NOMO-1 treated with dmso at 0.1 percent for 144 hours (cell line): ENCODE data around the gene EEF1AKMT2.
"Not testable (repeated sequence)": the region's sequence is repeated elsewhere in the genome, so short reads cannot be mapped to it uniquely, and the experiment has no call there.

Experiments used
- DNase-seq: peaks from one replicate; lab custom pipeline; 2025; ENCODE audit not compliant: unreplicated experiment; lab: John Stamatoyannopoulos, UW

The EEF1AKMT2 gene

DNA sequence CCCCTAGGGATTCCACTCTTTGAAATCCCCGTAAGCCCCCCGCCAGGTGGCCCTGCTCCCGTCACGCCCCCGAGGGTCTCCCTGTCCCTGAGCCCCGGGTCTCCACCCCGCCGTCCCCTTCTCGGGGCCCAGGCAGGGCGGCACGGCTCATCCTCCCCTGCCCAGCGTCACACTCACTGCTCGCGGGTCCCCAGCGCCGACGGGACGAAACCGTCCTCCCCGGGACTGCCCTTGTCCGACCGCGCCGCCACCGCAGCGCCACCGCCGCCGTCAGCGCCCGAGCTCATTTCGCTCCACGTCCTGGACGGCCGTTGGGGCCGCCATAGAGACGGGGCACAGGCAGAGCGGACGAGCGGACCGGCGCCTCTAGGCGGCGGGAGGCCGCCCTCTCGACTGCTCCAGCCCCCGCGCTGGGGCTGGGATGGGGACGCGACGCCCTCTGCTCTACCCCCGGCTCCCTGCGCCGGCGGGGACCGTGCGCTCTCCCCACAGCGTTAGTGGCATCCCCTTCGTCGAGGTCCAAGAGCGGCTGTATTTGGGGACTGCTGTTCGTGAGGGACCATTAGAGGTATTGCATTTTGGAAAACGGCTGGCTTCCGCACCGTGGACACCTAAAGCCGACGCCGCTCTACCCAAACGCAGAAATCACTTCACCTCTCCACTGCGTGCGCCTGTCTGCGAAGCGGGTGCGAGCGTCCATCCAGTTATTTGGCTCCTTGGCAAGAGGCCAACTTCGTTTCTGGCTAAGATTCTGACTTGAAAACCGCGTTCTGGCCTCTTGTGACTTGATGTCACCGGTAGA lies at the start of gene EEF1AKMT2:
EEF1AKMT2 (minus strand) TSS at position 341 of the 802 bp plus-strand sequence; CDS start at position 287, 54 bp downstream.
- DNase-seq = peak; percentile 81

DNA sequence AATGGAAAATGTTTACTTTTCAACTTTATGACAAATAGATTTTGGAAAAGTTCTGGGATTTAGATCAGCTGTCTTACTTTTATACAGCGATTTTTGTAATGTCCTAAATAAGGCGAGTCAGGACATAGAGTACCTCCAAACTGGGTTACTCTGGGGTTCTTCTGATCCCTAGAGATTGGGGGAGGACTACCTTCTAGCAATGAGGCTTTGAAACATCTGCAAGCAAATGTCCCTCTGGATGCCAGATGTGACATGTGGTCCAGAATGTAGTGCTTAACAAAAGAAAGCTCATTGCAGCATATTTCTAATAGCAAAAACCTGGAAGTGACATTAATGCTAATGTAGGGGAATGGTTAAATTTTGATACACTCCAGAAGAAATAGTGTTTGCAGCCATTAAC lies 46.0 kb upstream of the EEF1AKMT2 start:
- DNase-seq = no peak

DNA sequence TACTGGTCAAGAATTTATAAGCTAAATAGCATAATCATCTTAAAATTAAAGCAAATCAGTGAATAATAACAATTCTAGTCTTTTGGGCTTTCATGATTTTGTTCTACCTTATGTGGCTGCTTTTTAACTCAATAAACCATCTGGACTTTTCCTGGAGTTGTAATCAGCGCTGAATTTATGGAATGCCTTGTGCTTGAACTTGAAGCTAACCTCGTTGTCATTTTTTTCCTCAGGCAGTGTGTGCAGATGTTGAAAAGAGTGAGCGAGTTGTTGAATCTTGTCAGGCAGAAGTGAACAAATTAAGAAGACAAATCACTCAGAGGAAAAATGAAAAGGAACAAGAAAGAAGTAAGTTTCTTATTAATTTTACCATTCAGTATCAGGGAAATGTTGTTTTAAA lies 39.4 kb upstream of the EEF1AKMT2 start:
- DNase-seq = no peak

DNA sequence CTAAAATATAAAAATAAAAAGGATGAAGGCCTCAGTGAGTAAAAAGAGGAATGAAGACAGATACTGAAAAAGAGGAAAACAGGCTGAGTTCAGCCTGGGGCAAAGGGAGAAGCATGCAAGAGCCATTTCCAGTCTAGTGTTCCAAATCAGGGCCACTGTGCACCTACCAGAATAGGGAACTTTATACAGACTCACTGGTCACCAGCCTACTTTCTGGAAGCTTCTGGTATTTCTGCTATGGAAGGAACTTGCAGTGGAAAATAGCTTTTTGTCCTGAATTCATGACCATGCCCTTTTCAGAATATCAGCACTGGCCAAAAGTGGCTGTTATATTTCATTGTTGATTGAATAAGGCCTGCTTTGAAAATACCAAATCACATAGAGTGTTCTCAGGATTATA lies 38.8 kb upstream of the EEF1AKMT2 start:
- DNase-seq = no peak

DNA sequence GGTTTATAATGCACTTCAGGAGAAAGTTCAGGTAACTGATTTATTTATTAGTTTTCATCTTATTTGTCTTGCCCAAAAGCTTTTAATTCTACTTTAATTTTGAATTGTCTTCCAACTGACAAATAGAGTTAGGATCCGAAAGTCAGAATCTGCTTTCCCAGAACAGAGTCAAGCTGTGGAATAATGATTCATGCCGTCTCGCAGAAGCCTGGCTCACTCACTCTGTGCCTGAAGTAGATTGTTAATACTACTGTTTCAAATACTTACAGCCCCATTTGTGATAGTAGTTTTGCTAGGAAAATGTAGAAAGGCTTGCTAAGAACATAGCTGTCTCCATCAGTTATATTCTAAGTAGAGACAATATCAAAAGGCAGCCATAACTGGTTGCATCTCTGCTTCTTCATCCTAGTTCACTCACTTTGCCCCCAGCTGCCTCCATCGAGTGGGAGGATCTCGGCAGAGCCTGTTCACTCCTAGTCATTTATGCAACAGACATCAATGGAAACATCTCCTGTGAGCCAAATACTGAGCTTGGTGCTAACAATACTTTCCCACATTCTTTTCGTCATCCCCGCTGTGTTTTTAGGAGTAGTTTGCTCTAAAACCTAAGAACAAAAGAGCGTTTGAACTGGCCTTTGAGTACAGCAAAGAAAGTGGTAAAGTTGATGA lies 37.9 kb upstream of the EEF1AKMT2 start:
- no peak for DNase-seq

DNA sequence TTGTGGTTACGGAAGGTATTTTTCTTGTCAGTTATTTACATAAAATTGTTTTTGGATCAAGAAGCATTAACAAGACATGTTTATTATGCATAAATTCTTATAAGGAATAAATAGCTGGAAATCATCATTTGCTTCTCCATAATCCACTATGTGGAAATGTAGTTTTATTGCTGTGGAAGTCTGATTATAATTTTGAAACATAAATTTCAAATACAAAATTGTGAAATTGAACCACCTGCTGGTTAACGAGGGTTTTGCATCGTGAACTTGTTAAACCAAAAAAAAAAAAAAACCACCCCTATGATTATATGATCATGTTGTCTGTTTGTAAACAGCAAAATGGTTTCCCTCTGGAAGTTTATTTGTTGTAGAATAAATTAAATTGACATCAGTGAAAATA lies 35.8 kb upstream of the EEF1AKMT2 start:
- no peak for DNase-seq

DNA sequence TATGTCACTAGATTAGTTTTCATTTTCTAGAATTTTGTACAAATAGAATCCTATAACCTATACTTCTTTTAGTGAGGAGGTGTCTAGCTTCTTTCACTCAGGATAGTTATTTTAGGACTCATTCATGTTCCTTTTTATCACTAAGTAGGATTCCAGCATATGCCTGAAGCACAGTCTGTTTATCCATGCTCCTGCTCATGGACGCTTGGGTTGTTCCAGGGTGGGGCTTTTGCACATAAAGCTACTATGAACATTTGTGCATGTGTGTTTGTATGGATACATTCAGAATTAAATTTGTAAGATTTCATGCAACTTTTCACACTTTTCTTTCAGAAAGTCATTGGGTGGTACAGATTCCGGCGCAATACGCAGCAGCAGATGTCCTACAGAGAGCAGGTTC lies 34.6 kb upstream of the EEF1AKMT2 start:
- no peak for DNase-seq

DNA sequence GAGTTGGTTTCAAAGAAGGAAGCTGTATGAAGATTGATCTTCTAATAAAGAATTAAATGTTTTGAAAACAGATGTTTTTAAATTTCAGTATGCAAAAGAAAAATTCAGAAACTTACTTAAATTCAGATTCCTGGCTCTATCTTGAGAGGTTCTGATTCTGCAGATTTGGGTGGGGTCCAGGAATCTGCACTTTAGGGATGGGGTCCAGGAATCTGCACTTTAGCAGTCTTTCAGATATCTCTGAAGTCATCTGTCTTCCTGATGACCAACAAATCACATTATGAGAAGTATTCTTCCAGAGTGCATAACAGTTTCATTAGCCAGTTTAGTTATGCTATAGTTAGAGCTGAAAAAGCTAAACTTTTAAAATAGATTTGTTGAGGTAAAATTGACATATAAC lies 34.0 kb upstream of the EEF1AKMT2 start:
- no peak for DNase-seq

DNA sequence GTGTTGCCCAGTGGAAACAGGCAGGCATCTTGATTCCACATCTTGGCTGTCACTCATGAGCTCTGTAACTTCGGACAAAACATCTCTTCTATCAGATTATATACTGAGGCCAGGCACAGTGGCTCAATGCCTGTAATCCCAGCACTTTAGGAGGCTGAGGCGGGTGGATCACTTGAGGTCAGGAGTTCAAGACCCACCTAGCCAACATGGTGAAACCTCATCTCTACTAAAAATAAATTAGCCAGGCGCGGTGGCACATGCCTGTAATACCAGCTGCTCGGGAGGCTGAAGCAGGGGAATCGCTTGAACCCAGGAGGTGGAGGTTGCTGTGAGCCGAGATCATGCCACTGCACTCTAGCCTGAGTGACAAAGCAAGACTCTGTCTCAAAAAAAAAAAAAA lies 33.2 kb upstream of the EEF1AKMT2 start:
- not testable (repeated sequence) for DNase-seq

DNA sequence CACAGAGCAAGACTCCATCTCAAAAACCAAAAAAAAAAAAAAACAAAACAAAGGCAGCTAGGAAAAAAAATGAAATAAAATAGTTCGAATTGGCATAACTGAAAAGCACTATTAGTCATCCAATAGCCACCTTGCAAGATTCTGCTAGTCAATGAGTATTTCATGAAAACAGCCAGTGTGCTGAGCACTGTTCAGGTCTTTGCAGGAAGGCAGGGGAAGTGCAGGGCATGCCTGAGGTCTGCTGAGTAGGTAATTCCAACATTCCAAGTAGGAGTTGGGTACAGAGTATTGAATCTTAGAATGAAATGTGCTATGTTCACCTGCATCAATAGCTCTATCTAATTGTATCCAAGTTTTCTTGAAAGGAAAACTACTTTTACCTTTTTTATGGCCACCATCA lies 32.8 kb upstream of the EEF1AKMT2 start:
- no peak for DNase-seq

DNA sequence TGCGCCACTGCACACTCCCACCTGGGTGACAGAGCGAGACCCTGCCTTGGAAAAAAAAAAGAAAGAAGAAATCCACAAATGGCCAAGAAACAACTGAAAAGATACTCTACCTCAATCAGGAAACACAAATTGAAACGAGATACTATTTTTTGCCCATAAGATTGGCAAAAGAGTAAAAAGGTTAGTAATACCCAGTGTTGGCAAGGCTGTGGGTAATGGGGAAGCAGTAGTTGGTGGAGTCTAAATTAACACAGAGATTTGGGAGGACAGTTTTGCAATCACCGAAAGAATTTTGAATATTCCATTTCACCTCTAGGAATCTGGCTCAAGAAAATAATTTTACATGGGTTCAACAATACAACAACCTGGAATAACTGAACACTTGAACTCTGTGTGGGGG lies 29.8 kb upstream of the EEF1AKMT2 start:
- DNase-seq = no peak

DNA sequence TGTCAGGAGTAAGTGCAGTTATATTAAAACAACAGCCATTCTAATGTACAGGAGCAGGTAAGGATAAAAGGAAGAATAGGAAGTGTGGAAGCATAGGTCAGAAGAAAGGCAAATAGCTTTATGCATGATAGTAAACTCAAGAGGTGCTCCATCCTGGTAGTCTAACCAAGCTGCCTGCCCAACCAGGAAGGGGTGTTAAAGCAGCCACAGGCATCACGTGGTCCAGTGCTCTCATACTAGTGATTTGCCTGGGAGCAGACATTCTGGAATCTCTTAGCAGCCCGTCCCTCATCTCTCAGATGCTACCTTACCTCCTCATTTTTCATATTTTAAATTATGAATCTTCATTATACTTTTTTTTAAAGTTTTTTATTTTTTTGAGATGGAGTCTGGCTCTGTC lies 28.4 kb upstream of the EEF1AKMT2 start:
- DNase-seq = no peak

DNA sequence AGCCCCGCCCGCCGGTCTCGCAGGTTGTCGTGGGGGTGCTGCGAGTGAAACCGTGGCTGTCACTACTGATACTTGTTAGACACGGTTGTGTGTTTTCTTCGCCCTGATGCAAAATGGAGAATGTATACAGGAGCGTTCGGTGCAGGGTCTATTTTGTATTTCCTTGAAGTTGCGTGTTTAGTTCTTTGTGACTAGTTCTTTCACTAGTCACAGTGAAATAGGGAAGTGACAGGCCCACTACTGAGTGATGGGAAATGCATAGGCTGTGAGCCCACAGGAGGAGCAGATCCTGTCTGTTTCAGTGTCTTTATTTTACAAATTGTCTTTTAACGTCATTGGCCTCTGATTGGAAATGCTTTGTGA lies 10.6 kb upstream of the EEF1AKMT2 start:
- peak; percentile 47 for DNase-seq

DNA sequence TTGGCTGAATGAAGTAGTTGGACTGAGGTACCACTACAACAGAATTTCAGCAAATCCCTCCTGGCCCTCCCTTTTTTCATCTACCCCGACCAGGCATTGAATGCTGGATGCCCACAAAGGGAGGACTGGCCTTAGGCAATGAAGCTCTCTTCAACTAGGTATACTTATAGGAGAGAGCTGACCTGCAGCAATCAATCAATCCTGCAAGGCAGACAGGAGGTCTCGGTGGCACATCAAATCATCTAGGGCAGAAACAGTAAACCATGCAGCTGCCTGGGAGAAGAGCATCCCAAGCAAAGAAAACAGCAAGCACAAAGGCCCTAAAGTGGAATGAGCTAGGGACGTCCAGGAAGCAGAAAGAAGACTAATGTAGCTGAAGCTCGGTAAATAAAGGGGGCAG lies 7.5 kb upstream of the EEF1AKMT2 start:
- no peak for DNase-seq

DNA sequence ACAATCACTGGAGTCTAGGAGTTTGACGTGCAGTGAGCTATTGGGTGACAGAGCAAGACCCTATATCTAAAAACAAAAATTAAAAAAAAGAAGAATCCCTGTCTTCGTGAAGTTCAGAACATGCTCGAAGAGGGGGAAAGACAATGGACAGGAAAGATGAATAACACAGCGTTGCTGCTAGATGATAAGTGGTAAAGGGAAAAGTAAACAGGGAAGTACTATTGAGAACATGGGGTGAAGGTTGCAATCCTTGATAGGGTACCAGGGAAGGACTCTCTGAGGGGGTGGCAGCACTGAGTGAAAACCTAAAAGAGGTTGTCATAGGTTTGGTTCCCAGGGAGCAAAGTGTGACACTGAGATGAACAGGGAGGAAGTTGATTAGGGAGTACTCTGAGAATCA lies 7.1 kb upstream of the EEF1AKMT2 start:
- no peak for DNase-seq

DNA sequence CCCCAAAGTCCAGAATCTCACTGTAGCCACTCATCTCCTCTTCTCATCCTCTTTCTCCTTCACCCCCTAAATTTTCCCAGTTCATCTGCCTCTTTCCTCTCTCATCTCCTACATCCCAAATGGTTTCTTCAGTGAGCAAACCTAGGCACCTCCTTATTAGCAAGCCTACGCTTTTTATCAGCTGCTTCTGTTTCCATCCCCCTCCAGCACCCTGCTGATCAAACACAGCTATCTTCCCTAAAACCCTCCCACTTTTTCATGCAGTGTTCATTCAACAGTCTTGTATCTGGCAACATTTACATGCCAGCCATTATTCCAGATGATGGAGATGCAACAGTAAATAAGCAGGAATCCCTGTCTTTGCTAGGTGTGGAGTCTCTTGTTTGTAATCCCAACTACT lies 6.7 kb upstream of the EEF1AKMT2 start:
- DNase-seq = no peak

DNA sequence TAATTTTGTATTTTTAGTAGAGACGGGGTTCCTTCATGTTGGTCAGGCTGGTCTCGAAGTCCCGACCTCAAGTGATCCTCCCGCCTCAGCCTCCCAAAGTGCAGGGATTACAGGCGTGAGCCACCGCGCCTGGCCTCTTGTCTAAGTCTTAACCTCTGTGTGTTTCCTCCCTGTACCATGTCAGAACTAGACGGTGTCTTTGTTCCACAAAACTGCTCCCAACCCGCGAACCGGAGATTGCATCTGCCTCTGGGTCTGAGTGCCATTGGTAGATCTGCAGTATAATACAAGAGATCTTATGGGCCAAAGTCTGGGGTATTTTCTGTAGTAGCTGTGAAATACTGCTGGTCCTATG lies 1.3 kb upstream of the EEF1AKMT2 start:
- DNase-seq = no peak

DNA sequence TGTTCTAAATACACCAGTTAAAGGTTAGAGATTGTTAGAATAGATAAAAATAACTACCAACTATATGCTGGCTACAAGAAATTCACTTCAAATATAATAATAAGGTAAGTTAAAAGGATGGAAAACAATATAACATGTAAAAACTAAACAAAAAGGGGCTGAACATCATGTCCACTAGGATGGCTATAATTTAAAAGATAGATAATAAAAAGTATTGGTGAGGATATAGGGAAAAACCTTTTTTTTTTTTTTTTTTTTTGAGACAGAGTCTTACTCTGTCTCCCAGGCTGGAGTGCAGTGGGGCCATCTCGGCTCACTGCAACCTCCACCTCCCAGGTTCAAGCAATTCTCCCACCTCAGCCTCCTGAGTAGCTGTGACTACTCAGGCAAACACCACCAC lies 8.8 kb downstream of the EEF1AKMT2 start:
- not testable (repeated sequence) for DNase-seq

DNA sequence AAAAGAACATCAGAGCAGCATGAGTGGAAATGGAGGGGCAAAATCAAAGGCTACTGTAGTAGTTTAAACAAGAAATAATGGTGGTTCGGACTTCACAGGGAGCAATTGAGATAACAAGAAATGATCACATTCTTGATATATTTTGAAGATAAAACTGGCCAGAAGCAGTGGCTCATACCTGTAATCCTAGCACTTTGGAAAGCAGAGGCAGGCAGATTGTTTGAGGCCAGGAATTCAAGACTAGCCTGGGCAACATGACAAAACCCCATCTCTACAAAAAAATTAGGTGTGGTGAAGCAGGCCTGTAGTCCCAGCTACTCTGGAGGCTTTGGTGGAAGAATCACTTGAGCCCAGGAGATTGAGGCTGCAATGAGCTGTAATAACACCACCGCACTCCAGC lies 22.9 kb downstream of the EEF1AKMT2 start:
- no peak for DNase-seq

DNA sequence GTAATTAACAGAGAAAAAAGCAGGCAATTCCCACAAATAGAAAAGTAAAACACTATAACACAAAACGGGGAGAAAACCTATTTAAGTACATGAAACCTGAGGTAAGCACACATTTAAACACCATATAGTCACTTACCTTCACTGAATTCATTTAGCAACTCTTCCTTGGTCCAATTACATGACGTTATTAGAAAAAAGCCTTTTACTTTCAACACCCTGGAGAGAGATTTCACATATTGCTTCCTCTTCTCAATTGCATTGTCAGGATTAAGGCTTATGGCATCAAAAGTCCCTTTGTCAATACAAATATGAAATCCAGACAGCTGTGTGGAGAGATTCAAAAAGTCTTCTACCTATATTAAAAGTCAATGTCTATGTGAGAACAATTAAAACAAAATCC lies 26.4 kb downstream of the EEF1AKMT2 start:
- no peak for DNase-seq

DNA sequence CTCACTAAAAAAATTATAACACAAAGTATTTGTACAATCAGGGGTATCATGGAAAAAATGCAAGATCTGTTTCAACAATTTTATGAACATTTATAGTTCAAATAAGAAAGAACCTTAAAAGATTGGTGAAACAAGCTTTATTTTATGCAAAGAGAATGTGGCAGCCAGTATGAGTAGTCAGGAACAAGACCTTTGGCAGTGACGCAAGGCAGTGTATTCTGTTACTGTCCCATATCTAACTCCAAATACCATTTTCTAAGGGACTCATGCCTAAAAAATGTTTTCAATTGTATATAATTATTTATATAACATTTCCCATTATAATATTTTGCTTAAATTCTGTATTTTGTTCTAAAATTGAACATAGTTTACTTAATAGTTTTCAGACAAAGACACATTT lies 28.4 kb downstream of the EEF1AKMT2 start:
- no peak for DNase-seq

DNA sequence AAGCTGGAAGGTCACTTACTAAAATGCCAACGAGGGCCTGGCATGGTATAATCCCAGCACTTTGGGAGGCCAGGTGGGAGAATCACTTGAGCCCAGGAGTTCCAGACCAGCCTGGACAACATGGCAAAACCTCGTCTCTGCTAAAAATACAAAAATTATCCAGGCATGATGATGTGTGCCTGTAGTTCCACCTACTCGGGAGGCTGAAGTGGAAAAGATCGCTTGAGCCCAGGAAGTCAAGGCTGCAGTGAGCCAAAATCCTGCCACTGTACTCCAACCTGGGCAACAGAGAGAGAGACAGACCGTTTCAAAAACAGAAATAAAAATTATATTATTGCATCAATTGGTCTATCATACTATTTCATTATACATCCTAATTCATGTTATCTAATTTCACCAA lies 29.4 kb downstream of the EEF1AKMT2 start:
- DNase-seq = no peak
